Heart left ventricle (tissue), 13 donors: ENCODE measurements around the gene KRT4.

ENCODE experiments used
- POLR2A ChIP-seq, 2 donors: fragments of 450-650 bp; IDR thresholded peaks; one replicate each; pipeline ENCODE4 v1.6.1; 2017; ENCODE audit warnings: antibody characterized with exemption in 2 of 2, mild to moderate bottlenecking in 2 of 2, moderate library complexity in 2 of 2
- TF ChIP-seq, protein P1 (sequence below), 12 donors: fragments of 200-600 bp; sonication (generic) in 4 of 12; IDR thresholded peaks; one replicate each; pipeline versions ENCODE4 v1.5.0 to v1.8.0; 2018 to 2022; ENCODE audit warnings: antibody characterized with exemption in 12 of 12, mild to moderate bottlenecking in 5 of 12
- donor health status: ischemic (EF 13 %, LVEDD 7.1; RV severe dilation, severe dysfunction).
- donor health status: DM: no; HTN: yes; CAD: no.
- donor health status: DM: no; HTN: no; CAD: no.
- donor health status: ischemic (EF 25% LVEDD 6.9; RV normal size, moderate dysfunction).
- donor health status: ischemic (EF 25% LVEDD 5.7; RV mildly dilated, moderate dysfunction).
- donor health status: ischemic (EF 35%, LVEDD 5.7; RV mildly dilated, moderate dysfunction).
- donor health status: nonischemic (EF 11% LVEDD 7.7; RV severe dilation, severe dysfunction).
- donor health status: DM: yes; HTN: yes; CAD: no.
- donor health status: PGD.
- donor health status: ischemic (EF 29% LVEDD 5.4; RV normal size, mild dysfunction).
- donor health status: nonischemic (EF 23%, LVEDD 6.1; RV moderate dilation, normal function).

GRCh38 chr12:52778833-52779232 is 35.1 kb downstream of the KRT4 start:
- TF ChIP-seq, protein P1, sequence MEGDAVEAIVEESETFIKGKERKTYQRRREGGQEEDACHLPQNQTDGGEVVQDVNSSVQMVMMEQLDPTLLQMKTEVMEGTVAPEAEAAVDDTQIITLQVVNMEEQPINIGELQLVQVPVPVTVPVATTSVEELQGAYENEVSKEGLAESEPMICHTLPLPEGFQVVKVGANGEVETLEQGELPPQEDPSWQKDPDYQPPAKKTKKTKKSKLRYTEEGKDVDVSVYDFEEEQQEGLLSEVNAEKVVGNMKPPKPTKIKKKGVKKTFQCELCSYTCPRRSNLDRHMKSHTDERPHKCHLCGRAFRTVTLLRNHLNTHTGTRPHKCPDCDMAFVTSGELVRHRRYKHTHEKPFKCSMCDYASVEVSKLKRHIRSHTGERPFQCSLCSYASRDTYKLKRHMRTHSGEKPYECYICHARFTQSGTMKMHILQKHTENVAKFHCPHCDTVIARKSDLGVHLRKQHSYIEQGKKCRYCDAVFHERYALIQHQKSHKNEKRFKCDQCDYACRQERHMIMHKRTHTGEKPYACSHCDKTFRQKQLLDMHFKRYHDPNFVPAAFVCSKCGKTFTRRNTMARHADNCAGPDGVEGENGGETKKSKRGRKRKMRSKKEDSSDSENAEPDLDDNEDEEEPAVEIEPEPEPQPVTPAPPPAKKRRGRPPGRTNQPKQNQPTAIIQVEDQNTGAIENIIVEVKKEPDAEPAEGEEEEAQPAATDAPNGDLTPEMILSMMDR (IDR thresholded peaks at IDR 0.05): no peak
- no peak for TF ChIP-seq POLR2A (IDR thresholded peaks at IDR 0.05)
